GM12892 (cell line): ENCODE measurements around the gene KLHL15.
A peak's percentile ranks its signal among the peaks of the same experiment; 100 is the strongest.

Experiments used
- DNase-seq: peaks from one replicate; pipeline ENCODE4 v3.0.0; 2011; ENCODE audit not compliant: insufficient read length
- FAIRE-seq: peaks from 2 replicates; lab custom pipeline; 2011; peaks lifted over from hg19 to GRCh38; lab: Jason Lieb, UNC
- POLR2A ChIP-seq: IDR thresholded peaks from 2 replicates; pipeline ENCODE4 v1.6.1; 2011; ENCODE audit warnings: low read depth, low read length, control low read depth
- POLR2AphosphoS5 ChIP-seq: IDR thresholded peaks from 2 replicates; pipeline ENCODE4 v1.6.1; 2011; ENCODE audit warnings: low read depth, low read length, control low read depth
- TAF1 ChIP-seq: IDR thresholded peaks from 2 replicates; pipeline ENCODE4 v1.6.1; 2011; ENCODE audit warnings: low read depth, mild to moderate bottlenecking, control low read depth, low read length, borderline replicate concordance

Gene KLHL15

DNA sequence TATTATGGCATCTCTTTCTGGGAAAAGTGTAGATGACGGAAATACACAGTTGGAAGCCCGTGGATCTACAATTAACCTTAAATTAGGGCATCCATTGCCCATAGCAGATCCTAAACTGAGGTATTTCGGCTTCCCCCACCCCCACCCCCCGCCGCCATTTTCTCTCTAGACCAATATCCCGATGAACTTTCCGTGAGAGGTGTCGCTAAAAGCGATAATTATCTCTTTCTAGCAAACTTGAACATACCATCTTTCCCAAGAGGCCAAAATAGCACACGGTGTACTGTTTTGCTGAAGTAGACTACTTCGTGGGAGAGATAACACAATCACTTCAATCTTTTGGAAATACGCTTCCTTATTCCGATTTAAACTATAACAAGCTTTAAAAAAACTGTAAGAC lies 554 bp downstream of the KLHL15 start:
- FAIRE-seq, result peak; percentile 33

GRCh38 chrX:24025741-24026403 lies 1.1 kb downstream of the KLHL15 start:
- DNase-seq (no peak), FAIRE-seq (peak; percentile 63)
- TF ChIP-seq TAF1 (no peak), POLR2AphosphoS5 (no peak), POLR2A (no peak)

More for the DNA sequence above, 554 bp downstream of the KLHL15 start:
- no peak for TF ChIP-seq POLR2A
- no peak for TF ChIP-seq TAF1
- TF ChIP-seq POLR2AphosphoS5, result no peak
- no peak for DNase-seq

DNA sequence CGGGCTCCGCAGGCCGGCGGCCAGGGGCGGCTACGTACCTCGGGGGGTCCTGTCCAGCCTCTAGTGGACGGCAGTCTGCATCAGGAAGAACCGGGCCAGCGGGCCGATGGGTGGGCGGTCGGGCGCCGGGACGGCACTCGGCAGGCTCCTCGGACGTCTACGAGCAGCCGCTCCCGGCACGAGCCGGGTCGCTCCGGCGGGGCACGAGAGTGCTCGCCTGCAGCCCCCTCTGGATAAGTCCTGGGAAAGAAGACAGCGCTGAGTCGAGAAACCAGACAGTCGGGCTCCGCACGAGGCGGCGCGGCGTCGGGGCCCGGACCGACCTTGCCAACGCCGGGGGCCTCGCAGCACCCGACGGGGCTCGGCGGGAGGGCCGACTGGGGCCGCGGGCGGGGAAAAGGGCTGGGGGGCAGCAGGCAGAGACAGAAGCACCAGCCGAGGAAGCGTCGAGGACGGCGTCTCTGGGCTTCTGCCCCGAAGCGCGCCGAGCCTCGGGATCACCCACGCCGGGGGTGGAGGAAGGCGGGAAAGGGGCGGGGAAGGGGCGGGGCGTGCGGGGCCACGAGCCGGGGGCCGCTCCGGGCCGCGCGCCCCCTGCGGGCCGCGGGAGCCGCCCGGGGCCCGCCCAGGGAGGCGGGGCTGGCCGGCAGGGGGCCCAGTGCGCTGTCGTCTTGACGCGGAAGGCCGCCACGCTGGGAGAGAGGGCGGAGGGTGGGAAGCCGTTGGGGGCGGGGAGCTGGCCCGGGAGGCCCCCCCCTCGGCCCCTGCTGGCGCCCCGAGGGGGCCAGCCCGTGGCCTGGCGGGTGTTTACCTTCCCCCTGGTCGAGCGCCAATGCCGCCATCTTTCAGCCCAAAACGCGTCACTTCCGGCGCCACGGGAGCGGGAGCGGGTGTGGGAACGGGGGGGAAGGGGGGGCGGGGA lies 1.9 kb downstream of the KLHL15 start:
- FAIRE-seq (peak; percentile 81), DNase-seq (peak; percentile 59)

GRCh38 chrX:24023972-24024669 lies 2.9 kb downstream of the KLHL15 start:
- FAIRE-seq (peak; percentile 42), DNase-seq (no peak)
- TF ChIP-seq TAF1, result no peak
- no peak for TF ChIP-seq POLR2AphosphoS5
- TF ChIP-seq POLR2A, result no peak

More for the DNA sequence above, 1.9 kb downstream of the KLHL15 start:
- TF ChIP-seq POLR2AphosphoS5, result peak; percentile 86
- peak; percentile 89 for TF ChIP-seq POLR2A
- peak; percentile 79 for TF ChIP-seq TAF1

DNA sequence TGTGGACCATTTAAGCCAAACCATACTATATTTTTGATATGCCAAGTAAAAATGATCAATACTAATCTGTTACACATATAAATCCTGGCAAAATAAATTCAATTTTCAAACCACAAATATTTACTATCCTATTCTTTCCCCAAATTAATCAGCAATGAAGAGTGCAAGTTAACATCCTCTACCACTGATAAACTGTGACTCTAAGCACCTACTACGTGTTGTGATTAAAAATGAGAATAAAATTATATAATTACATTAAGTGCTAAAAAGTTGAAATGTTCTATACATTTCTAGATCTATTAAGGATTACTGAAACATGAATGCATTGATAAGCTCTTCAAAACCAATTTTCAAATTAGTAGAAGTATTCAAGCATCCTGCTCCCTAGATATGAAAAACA lies 3.4 kb downstream of the KLHL15 start:
- no peak for TF ChIP-seq POLR2A
- no peak for TF ChIP-seq POLR2AphosphoS5
- no peak for TF ChIP-seq TAF1
- no peak for DNase-seq
- FAIRE-seq, result no peak

DNA sequence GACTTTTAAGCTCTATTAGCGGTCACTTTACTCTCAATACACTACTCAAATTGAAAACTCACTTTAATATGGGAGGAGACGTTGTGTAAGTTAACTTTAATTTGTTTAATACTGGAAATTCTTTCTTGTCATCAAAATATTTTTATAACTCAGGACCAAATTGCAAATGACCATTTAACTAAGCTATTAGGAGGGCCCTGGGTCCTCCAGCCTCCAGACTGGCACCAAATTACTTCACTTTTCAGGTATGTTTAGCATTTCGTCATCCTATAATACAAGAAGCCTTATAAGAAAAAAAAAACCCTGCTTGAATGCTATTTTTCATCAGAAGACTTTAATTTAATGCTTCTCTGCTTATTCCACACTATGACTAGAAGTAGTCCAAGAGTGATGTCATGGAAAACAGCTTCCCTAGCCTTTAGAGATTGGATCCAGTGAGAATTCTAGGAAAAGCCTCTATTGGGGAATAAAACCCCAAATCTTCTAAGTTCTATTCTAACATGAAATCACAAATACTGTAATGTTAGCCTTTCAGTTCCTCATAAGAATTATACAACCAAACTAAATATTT lies 6.6 kb downstream of the KLHL15 start:
- no peak for TF ChIP-seq POLR2A
- no peak for TF ChIP-seq TAF1
- no peak for TF ChIP-seq POLR2AphosphoS5
- DNase-seq, result no peak
- no peak for FAIRE-seq

DNA sequence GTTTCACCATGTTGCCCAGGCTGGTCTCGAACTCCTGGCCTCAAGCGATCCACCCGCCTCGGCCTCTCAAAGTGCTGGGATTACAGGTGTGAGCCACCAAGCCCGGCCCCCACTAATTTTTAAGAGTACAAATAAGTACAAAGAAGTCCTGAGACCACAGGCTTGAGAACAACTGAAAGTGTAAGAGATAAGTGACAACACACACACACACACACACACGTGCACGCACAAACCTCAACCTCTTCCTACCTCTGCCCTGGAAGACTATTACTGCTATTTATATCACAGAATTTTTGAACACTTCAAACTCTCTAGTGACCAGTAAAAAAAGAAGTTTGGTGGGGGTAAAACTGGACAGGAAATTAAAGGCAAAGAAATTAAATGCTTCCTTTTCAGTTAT lies 7.5 kb downstream of the KLHL15 start:
- FAIRE-seq, result peak; percentile 17

GRCh38 chrX:24018809-24019208 lies 8.2 kb downstream of the KLHL15 start:
- FAIRE-seq (no peak), DNase-seq (no peak)
- TF ChIP-seq POLR2AphosphoS5, result no peak
- TF ChIP-seq POLR2A, result no peak
- TF ChIP-seq TAF1, result no peak

More for the DNA sequence above, 7.5 kb downstream of the KLHL15 start:
- DNase-seq, result no peak
- TF ChIP-seq POLR2AphosphoS5 (no peak), POLR2A (no peak), TAF1 (no peak)

DNA sequence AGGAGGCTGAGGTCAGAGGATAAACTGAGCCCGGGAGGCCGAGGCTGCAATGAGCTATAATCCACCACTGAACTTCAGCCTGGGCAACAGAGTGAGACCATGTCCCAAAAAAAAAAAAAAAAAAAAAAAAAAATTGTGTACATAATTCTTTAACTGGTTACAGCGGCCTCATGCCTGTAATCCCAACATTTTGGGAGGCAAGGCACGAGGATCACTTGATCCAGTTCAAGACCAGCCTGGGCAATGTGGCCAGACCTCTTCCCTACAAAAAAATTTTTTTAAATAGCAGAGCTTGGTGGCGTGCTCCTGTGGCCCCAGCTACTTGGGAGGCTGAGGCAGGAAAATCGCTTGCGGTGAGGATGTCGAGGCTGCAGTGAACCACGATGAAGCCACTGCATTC lies 9.3 kb downstream of the KLHL15 start:
- FAIRE-seq (no peak), DNase-seq (no peak)
- TF ChIP-seq POLR2A (no peak), TAF1 (no peak), POLR2AphosphoS5 (no peak)

- DNase-seq, result no peak
- FAIRE-seq, result peak; percentile 76
- TF ChIP-seq POLR2AphosphoS5 (no peak), POLR2A (no peak), TAF1 (no peak)
These were observed 12.5 kb downstream of the KLHL15 start for GRCh38 chrX:24014388-24015018.

GRCh38 chrX:24012266-24012665 lies 14.7 kb downstream of the KLHL15 start:
- no peak for DNase-seq
- no peak for FAIRE-seq
- TF ChIP-seq POLR2AphosphoS5, result no peak
- no peak for TF ChIP-seq TAF1
- no peak for TF ChIP-seq POLR2A
